ENCODE data around the gene ABHD6.

Gene ABHD6

DNA sequence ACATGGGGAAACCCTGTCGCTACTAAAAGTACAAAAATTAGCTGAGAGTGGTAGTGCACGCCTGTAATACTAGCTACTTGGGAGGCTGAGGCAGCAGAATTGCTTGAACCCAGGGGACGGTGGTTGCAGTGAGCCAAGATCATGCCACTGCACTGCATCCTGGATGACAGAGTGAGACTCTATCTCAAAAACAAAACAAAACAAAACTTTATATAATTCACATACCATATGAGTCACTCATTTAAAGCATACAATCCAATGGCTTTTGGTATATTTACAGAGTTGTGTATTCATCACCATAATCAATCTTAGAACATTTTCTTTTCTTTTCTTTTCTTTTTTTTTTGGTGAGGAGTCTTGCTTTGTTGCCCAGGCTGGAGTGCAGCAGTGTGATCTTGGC, 103.8 kb downstream of the ABHD6 start:
- DNase-seq (ENCODE audit: low read depth in 1 of 2, low spot score in 1 of 2), result no peak

- no peak for DNase-seq (ENCODE audit: low read depth in 1 of 2, low spot score in 1 of 2)
Observed at GRCh38 chr3:58342676-58343075, 105.1 kb downstream of the ABHD6 start.
